GM23338 (cell line): ENCODE measurements around the gene LAMC3. TPM values are rescaled to one million over a fixed set of nuclear protein-coding genes. Genes with fewer than 3 reads are reported as not detected.

Experiments
- ATAC-seq: fragments of 200-7000 bp; cut with Tn5 transposase; 3 replicates; pipeline ENCODE4 v1.9.1; 2020
- DNase-seq: peaks from one replicate; pipeline ENCODE4 v3.0.0-alpha.2; 2015; ENCODE audit warnings: low spot score
- H2AFZ ChIP-seq: fragments of 200-600 bp; sonication (generic); 2 replicates; pipeline ENCODE4 v1.8.0; 2016; ENCODE audit warnings: antibody characterized with exemption, mild to moderate bottlenecking, moderate library complexity
- H3F3A ChIP-seq: fragments of 200-600 bp; sonication (generic); replicated peaks from 2 replicates; pipeline ENCODE4 v1.8.0; 2017; ENCODE audit warnings: antibody characterized with exemption, mixed run types, low read depth
- H3K27ac ChIP-seq: fragments of 200-600 bp; sonication (generic); 2 replicates; pipeline ENCODE4 v1.6.1; 2016; ENCODE audit warnings: low read depth
- H3K27me3 ChIP-seq: fragments of 200-600 bp; sonication (generic); 2 replicates; pipeline ENCODE4 v1.8.0; 2016; ENCODE audit warnings: mild to moderate bottlenecking, mixed run types, moderate library complexity; ENCODE audit not compliant: insufficient read depth
- H3K36me3 ChIP-seq: fragments of 200-600 bp; sonication (generic); 2 replicates; pipeline ENCODE4 v1.8.0; 2016; ENCODE audit warnings: mild to moderate bottlenecking; ENCODE audit not compliant: insufficient read depth
- H3K4me1 ChIP-seq: fragments of 200-600 bp; sonication (generic); 2 replicates; pipeline ENCODE4 v1.8.0; 2016; ENCODE audit warnings: mild to moderate bottlenecking, moderate library complexity; ENCODE audit not compliant: insufficient read depth
- H3K4me2 ChIP-seq: fragments of 200-600 bp; sonication (generic); 2 replicates; pipeline ENCODE4 v1.7.1; 2017; ENCODE audit warnings: mixed run types
- H3K4me3 ChIP-seq: fragments of 200-600 bp; sonication (generic); 2 replicates; pipeline ENCODE4 v1.6.1; 2016; ENCODE audit warnings: mixed run types
- H3K79me2 ChIP-seq: fragments of 200-600 bp; sonication (generic); replicated peaks from 2 replicates; pipeline ENCODE4 v1.8.0; 2017; ENCODE audit warnings: mild to moderate bottlenecking; ENCODE audit not compliant: insufficient read depth
- H3K9me2 ChIP-seq: fragments of 200-600 bp; sonication (generic); 2 replicates; pipeline ENCODE4 v1.8.0; 2017; ENCODE audit not compliant: insufficient read depth
- H4K20me1 ChIP-seq: fragments of 200-600 bp; sonication (generic); replicated peaks from 2 replicates; pipeline ENCODE4 v1.8.0; 2017; ENCODE audit warnings: mild to moderate bottlenecking; ENCODE audit not compliant: insufficient read depth
- H3K27ac Mint-ChIP-seq: 2 replicates; pipeline ENCODE4 v1.8.0; 2020; ENCODE audit warnings: inconsistent platforms, mild to moderate bottlenecking, moderate library complexity, mixed read lengths
- H3K27me3 Mint-ChIP-seq: 3 replicates; pipeline ENCODE4 v1.8.0; 2022; ENCODE audit warnings: low read depth, mild to moderate bottlenecking, moderate library complexity, mixed read lengths, inconsistent platforms; ENCODE audit not compliant: insufficient read depth, poor library complexity
- H3K36me3 Mint-ChIP-seq: 3 replicates; pipeline ENCODE4 v1.8.0; 2021; ENCODE audit warnings: low read depth, mild to moderate bottlenecking, inconsistent platforms, moderate library complexity, mixed read lengths
- H3K4me1 Mint-ChIP-seq: 3 replicates; pipeline ENCODE4 v1.8.0; 2020; ENCODE audit warnings: mild to moderate bottlenecking, inconsistent platforms, mixed read lengths
- H3K4me3 Mint-ChIP-seq: 3 replicates; pipeline ENCODE4 v1.8.0; 2021; ENCODE audit warnings: moderate library complexity, mild to moderate bottlenecking, inconsistent platforms, mixed read lengths
- H3K9me3 Mint-ChIP-seq: 3 replicates; pipeline ENCODE4 v1.8.0; 2020; ENCODE audit warnings: moderate library complexity, mild to moderate bottlenecking, inconsistent platforms, mixed read lengths
- CREB1 ChIP-seq: fragments of 250-450 bp; sonication (Bioruptor Pico); IDR thresholded peaks from 2 replicates; pipeline ENCODE4 v1.5.0; 2020; ENCODE audit warnings: low read depth, mild to moderate bottlenecking, moderate library complexity
- CTCF ChIP-seq, 2 experiments: fragments of 200-600 bp in 1 of 2; sonication (generic) in 1 of 2; conservative IDR thresholded peaks; 2 replicates each; pipeline versions ENCODE4 v1.5.1 to v1.6.1; 2016 to 2017; ENCODE audit warnings: antibody characterized with exemption in 2 of 2, low read depth in 2 of 2, mild to moderate bottlenecking in 2 of 2, moderate library complexity in 1 of 2
- EZH2 ChIP-seq: fragments of 200-600 bp; sonication (generic); IDR thresholded peaks from one replicate; pipeline ENCODE4 v1.8.0; 2017; ENCODE audit warnings: antibody characterized with exemption, mild to moderate bottlenecking, low read depth; ENCODE audit not compliant: unreplicated experiment
- EZH2phosphoT487 ChIP-seq: fragments of 200-600 bp; sonication (generic); IDR thresholded peaks from one replicate; pipeline ENCODE4 v1.8.1; 2018; ENCODE audit warnings: antibody characterized with exemption; ENCODE audit not compliant: unreplicated experiment
- NANOG ChIP-seq: IDR thresholded peaks from 2 replicates; pipeline ENCODE4 v1.6.1; 2016; ENCODE audit warnings: antibody characterized with exemption, borderline replicate concordance
- POLR2AphosphoS5 ChIP-seq: IDR thresholded peaks from 2 replicates; pipeline ENCODE4 v1.6.1; 2016; ENCODE audit warnings: antibody characterized with exemption, low read depth
- REST ChIP-seq: IDR thresholded peaks from one replicate; pipeline ENCODE4 v1.6.1; 2018; ENCODE audit warnings: antibody characterized with exemption; ENCODE audit not compliant: unreplicated experiment
- STAT1 ChIP-seq: IDR thresholded peaks from one replicate; pipeline ENCODE4 v1.6.1; 2016; ENCODE audit warnings: antibody characterized with exemption; ENCODE audit not compliant: unreplicated experiment
- ZNF114 ChIP-seq: fragments of 250-450 bp; sonication (Bioruptor Pico); IDR thresholded peaks from 2 replicates; pipeline ENCODE4 v1.5.0; 2020; ENCODE audit warnings: mild to moderate bottlenecking, moderate library complexity
- ZNF331 ChIP-seq: fragments of 250-450 bp; sonication (Bioruptor Pico); IDR thresholded peaks from 2 replicates; pipeline ENCODE4 v1.5.0; 2020; ENCODE audit warnings: low read depth, mild to moderate bottlenecking, moderate library complexity
- polyA plus RNA-seq: library from polyadenylated mRNA; unstranded; fragments of >200 nt; fragmentation: Nextera tagmentation; extraction: Ambion mirVana; gene quantifications from 2 replicates; pipeline ENCODE4 v1.2.1, GENCODE V29; 2016
- total RNA-seq: library from RNA; depleted of rRNA; stranded (reverse); fragments of >200 nt; shearing (Covaris generic); gene quantifications from 2 replicates; pipeline ENCODE4 v1.2.3, GENCODE V29; 2014
- TF ChIP-seq, protein P1 (sequence below): fragments of 250-450 bp; sonication (Bioruptor Pico); IDR thresholded peaks from 2 replicates; pipeline ENCODE4 v1.5.0; 2020; ENCODE audit warnings: mild to moderate bottlenecking, moderate library complexity

LAMC3 gene
- total and polyA plus RNA-seq, 2 experiments from 2014 or later, result 9.0 to 27.4 TPM

DNA sequence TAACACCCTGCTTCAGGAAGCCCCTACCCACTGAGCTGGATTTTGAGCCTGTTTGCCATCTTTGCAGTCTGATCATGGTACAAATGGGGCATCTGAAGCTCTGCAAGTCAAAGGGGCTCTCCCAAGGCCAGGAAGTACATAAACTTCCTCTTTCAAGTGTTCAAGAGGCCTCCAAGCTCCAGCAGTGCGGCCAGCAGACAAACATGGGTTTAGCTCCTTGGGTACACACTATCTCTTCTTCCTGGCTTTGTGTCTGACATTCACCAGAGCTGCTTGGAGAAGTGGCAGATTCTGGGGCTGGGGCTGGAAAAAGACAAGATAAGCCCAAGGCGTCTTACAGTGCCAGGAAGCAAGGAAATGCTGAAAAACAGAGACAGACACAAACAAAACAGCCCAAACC lies 34.1 kb downstream of the LAMC3 start (continued):
- TF ChIP-seq, protein P1, sequence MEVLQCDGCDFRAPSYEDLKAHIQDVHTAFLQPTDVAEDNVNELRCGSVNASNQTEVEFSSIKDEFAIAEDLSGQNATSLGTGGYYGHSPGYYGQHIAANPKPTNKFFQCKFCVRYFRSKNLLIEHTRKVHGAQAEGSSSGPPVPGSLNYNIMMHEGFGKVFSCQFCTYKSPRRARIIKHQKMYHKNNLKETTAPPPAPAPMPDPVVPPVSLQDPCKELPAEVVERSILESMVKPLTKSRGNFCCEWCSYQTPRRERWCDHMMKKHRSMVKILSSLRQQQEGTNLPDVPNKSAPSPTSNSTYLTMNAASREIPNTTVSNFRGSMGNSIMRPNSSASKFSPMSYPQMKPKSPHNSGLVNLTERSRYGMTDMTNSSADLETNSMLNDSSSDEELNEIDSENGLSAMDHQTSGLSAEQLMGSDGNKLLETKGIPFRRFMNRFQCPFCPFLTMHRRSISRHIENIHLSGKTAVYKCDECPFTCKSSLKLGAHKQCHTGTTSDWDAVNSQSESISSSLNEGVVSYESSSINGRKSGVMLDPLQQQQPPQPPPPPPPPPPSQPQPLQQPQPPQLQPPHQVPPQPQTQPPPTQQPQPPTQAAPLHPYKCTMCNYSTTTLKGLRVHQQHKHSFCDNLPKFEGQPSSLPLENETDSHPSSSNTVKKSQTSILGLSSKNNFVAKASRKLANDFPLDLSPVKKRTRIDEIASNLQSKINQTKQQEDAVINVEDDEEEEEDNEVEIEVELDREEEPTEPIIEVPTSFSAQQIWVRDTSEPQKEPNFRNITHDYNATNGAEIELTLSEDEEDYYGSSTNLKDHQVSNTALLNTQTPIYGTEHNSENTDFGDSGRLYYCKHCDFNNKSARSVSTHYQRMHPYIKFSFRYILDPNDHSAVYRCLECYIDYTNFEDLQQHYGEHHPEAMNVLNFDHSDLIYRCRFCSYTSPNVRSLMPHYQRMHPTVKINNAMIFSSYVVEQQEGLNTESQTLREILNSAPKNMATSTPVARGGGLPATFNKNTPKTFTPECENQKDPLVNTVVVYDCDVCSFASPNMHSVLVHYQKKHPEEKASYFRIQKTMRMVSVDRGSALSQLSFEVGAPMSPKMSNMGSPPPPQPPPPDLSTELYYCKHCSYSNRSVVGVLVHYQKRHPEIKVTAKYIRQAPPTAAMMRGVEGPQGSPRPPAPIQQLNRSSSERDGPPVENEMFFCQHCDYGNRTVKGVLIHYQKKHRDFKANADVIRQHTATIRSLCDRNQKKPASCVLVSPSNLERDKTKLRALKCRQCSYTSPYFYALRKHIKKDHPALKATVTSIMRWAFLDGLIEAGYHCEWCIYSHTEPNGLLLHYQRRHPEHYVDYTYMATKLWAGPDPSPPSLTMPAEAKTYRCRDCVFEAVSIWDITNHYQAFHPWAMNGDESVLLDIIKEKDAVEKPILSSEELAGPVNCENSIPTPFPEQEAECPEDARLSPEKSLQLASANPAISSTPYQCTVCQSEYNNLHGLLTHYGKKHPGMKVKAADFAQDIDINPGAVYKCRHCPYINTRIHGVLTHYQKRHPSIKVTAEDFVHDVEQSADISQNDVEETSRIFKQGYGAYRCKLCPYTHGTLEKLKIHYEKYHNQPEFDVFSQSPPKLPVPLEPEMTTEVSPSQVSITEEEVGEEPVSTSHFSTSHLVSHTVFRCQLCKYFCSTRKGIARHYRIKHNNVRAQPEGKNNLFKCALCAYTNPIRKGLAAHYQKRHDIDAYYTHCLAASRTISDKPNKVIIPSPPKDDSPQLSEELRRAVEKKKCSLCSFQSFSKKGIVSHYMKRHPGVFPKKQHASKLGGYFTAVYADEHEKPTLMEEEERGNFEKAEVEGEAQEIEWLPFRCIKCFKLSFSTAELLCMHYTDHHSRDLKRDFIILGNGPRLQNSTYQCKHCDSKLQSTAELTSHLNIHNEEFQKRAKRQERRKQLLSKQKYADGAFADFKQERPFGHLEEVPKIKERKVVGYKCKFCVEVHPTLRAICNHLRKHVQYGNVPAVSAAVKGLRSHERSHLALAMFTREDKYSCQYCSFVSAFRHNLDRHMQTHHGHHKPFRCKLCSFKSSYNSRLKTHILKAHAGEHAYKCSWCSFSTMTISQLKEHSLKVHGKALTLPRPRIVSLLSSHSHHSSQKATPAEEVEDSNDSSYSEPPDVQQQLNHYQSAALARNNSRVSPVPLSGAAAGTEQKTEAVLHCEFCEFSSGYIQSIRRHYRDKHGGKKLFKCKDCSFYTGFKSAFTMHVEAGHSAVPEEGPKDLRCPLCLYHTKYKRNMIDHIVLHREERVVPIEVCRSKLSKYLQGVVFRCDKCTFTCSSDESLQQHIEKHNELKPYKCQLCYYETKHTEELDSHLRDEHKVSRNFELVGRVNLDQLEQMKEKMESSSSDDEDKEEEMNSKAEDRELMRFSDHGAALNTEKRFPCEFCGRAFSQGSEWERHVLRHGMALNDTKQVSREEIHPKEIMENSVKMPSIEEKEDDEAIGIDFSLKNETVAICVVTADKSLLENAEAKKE (CRISPR knock-in tag), result no peak
- TF ChIP-seq NANOG (no peak), EZH2 (no peak), CREB1 (CRISPR knock-in tag) (no peak)

- H3K4me1 Mint-ChIP-seq, result no peaks in the 10 kb centered on the region
- Histone ChIP-seq H3K27me3 (no peaks in the 10 kb centered on the region), H2AFZ (no peak overlapping the region), H3K4me1 (no peaks in the 10 kb centered on the region), H3K4me3 (no peak overlapping the region), H3K9me2 (no peaks in the 10 kb centered on the region), H3K79me2 (no peaks in the 10 kb centered on the region), H3K36me3 (no peaks in the 10 kb centered on the region), H3K4me2 (no peak overlapping the region), H3F3A (no peaks in the 10 kb centered on the region), H3K27ac (no peak overlapping the region), H4K20me1 (no peaks in the 10 kb centered on the region)
- TF ChIP-seq REST (no peak), EZH2 (no peak), NANOG (no peak), ZNF114 (CRISPR knock-in tag) (no peak), STAT1 (no peak), CTCF (conservative IDR thresholded peaks at IDR 0.05; ENCODE audit: low read depth in 2 of 2) (no peak), EZH2phosphoT487 (no peak), ZNF331 (CRISPR knock-in tag) (no peak), POLR2AphosphoS5 (no peak)
- DNase-seq (no peak), ATAC-seq (no peak)
- peaks cover 10% of the 10 kb centered on the region for H3K27me3 Mint-ChIP-seq
- H3K4me3 Mint-ChIP-seq, result no peak overlapping the region
- peaks cover 4% of the 10 kb centered on the region; the same call in 2 of the 3 replicates for H3K36me3 Mint-ChIP-seq
- no peak overlapping the region for H3K27ac Mint-ChIP-seq
- H3K9me3 Mint-ChIP-seq, result no peaks in the 10 kb centered on the region; the same call in 2 of the 3 replicates
Measured at GRCh38 chr9:131043646-131044045, 34.7 kb downstream of the LAMC3 start.
